ENCODE results near the gene GPC6.
A peak's percentile ranks its signal among the peaks of the same experiment; 100 is the strongest.

Gene GPC6

DNA sequence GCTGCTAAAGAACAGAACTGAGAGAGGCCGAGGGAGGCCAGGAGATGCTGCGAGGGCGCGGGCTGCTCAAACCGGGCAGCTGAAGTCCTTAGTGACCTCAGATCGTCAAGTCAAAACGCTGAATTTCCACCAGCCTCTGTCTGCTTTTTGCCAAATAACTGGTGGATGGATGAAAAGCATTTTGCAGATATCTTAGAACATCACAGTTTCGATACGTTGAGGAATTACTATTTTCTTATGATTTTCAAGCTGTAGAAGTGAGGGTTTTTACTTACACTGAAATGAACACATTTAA lies 2.0 kb downstream of the GPC6 start:
- Histone ChIP-seq H3K27ac (ENCODE audit: low read length) (no peak overlapping the region), H3K4me3 (ENCODE audit: low read length) (peak overlapping the region; percentile 62; the same call in 1 of the 2 replicates), H3K4me1 (ENCODE audit: control insufficient read depth, insufficient read depth, low read length) (peaks cover 4% of the 10 kb centered on the region; the same call in 1 of the 2 replicates), H3K36me3 (ENCODE audit: control insufficient read depth, insufficient read depth, low read length) (no peaks in the 10 kb centered on the region), H3K9me3 (ENCODE audit: control insufficient read depth, insufficient read depth, low read length) (no peaks in the 10 kb centered on the region), H3K27me3 (ENCODE audit: control insufficient read depth, insufficient read depth, low read length) (no peaks in the 10 kb centered on the region)
- no peak for DNase-seq (ENCODE audit: low read depth, low spot score)
- no CpG with 5 or more reads among the region's 9 CpGs for WGBS (ENCODE audit: insufficient coverage, insufficient read length)

DNA sequence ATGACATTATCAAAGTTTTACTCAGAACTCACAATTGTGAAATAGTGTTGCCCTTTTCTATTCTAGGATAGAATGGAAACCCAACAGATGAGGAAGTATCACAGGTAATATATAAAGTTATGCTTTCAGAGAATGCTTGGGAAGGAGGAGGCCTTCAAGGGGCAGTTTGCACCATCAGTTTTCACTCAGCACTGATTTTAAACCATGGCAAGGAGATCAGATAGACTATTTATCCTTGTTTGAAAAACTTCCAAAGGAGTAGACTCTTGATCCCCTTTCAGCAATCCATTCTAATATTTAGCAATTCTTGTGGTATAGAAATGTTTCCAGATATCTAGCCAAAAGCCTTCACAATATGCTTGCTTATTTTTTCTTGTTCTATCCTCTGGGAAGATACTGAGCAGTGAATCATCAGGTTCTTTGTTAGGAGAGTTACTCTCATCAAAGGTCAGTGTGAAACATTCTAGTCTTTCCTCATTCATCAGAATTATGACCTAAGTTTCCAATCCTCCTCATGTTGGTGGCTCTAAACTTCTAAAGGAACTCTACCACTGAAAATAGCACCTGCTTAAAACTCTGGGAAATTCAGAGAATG lies 3.8 kb downstream of the GPC6 start:
- DNase-seq (ENCODE audit: low read depth, low spot score): no peak
- Histone ChIP-seq H3K4me3 (ENCODE audit: low read length) (no peak overlapping the region), H3K27me3 (ENCODE audit: control insufficient read depth, insufficient read depth, low read length) (no peaks in the 10 kb centered on the region), H3K36me3 (ENCODE audit: control insufficient read depth, insufficient read depth, low read length) (no peaks in the 10 kb centered on the region), H3K9me3 (ENCODE audit: control insufficient read depth, insufficient read depth, low read length) (no peaks in the 10 kb centered on the region), H3K4me1 (ENCODE audit: control insufficient read depth, insufficient read depth, low read length) (peaks cover 4% of the 10 kb centered on the region; the same call in 1 of the 2 replicates), H3K27ac (ENCODE audit: low read length) (no peak overlapping the region)

- no CpG with 5 or more reads among the region's 3 CpGs for WGBS (ENCODE audit: insufficient coverage, insufficient read length)
- no peaks in the 10 kb centered on the region for H3K36me3 ChIP-seq (ENCODE audit: control insufficient read depth, insufficient read depth, low read length)
- no peaks in the 10 kb centered on the region for H3K9me3 ChIP-seq (ENCODE audit: control insufficient read depth, insufficient read depth, low read length)
- no peak overlapping the region for H3K4me3 ChIP-seq (ENCODE audit: low read length)
- DNase-seq (ENCODE audit: low read depth, low spot score): no peak
- H3K4me1 ChIP-seq (ENCODE audit: control insufficient read depth, insufficient read depth, low read length): peaks cover 3% of the 10 kb centered on the region; the same call in 1 of the 2 replicates
- H3K27ac ChIP-seq (ENCODE audit: low read length): no peak overlapping the region
- no peaks in the 10 kb centered on the region for H3K27me3 ChIP-seq (ENCODE audit: control insufficient read depth, insufficient read depth, low read length)
Observed at GRCh38 chr13:93231867-93232266, 5.3 kb downstream of the GPC6 start.

GRCh38 chr13:93233997-93234416 lies 7.4 kb downstream of the GPC6 start:
- Histone ChIP-seq H3K4me3 (ENCODE audit: low read length) (no peak overlapping the region), H3K4me1 (ENCODE audit: control insufficient read depth, insufficient read depth, low read length) (peaks cover 3% of the 10 kb centered on the region; the same call in 1 of the 2 replicates), H3K27me3 (ENCODE audit: control insufficient read depth, insufficient read depth, low read length) (no peaks in the 10 kb centered on the region), H3K36me3 (ENCODE audit: control insufficient read depth, insufficient read depth, low read length) (no peaks in the 10 kb centered on the region), H3K27ac (ENCODE audit: low read length) (no peak overlapping the region), H3K9me3 (ENCODE audit: control insufficient read depth, insufficient read depth, low read length) (no peaks in the 10 kb centered on the region)
- no peak for DNase-seq (ENCODE audit: low read depth, low spot score)
- WGBS (ENCODE audit: insufficient coverage, insufficient read length): no CpG with 5 or more reads among the region's 3 CpGs

DNA sequence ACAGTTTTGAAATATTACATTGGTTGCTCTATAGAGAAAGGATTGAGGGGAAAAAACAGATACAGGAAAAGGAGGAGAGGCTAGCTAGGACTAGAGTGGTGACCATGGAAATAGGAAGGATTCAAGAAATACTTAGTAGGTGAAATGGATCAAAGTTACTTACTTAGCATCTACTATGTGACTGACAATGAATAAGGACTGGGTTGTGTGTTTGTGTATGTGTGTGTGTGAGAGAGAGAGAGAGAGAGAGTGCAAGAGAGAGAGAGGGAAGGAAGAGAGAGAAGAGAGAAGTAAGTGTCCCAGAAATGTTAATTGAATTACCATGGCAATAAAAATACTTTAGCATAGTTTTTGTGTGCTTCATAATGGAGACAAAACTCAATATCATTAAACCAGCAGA lies 7.9 kb downstream of the GPC6 start:
- Histone ChIP-seq H3K36me3 (ENCODE audit: control insufficient read depth, insufficient read depth, low read length) (no peaks in the 10 kb centered on the region), H3K4me3 (ENCODE audit: low read length) (no peak overlapping the region), H3K27me3 (ENCODE audit: control insufficient read depth, insufficient read depth, low read length) (no peaks in the 10 kb centered on the region), H3K4me1 (ENCODE audit: control insufficient read depth, insufficient read depth, low read length) (peaks cover 3% of the 10 kb centered on the region; the same call in 1 of the 2 replicates), H3K9me3 (ENCODE audit: control insufficient read depth, insufficient read depth, low read length) (no peaks in the 10 kb centered on the region), H3K27ac (ENCODE audit: low read length) (no peak overlapping the region)
- DNase-seq (ENCODE audit: low read depth, low spot score): no peak

DNA sequence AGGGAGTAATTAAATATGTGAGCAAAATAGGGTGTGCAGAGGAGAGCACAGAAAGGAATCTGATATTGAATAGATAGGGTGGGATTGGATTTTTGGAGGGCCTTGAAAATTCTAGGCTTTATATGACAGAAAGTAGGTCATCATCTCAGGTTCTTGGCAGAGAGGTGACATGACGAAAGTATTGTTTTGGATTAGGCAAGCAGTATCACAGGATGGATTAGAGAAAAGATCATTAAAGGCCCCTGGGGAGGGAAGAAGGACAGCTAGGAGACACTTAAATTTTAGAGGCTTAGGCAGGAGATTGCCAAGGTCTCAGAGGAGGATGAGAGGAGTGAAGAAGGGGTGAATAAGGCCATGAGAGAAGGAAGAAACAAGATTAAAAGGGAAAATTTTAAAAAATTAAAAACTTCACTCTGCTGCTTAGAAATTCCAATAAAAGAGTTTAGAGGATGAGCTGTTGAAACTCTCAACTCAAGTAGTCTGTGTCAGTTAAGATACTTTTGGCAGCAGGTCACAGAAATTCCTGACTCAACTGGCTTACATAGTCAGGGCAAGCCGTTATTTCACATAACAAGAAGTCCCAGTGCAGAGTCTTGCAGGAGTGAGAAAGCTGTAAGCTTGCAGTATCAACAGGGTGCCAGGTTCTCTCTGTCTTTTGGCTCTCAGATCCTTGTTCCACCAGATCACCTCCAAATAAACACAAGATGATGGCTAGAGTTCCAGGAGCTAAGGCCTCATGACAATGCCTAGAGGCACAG lies 8.8 kb downstream of the GPC6 start:
- no peak overlapping the region for H3K27ac ChIP-seq (ENCODE audit: low read length)
- no CpG with 5 or more reads among the region's 2 CpGs for WGBS (ENCODE audit: insufficient coverage, insufficient read length)
- no peak overlapping the region for H3K4me3 ChIP-seq (ENCODE audit: low read length)
- DNase-seq (ENCODE audit: low read depth, low spot score): no peak
- no peaks in the 10 kb centered on the region for H3K36me3 ChIP-seq (ENCODE audit: control insufficient read depth, insufficient read depth, low read length)
- H3K4me1 ChIP-seq (ENCODE audit: control insufficient read depth, insufficient read depth, low read length): peaks cover 3% of the 10 kb centered on the region; the same call in 1 of the 2 replicates
- H3K27me3 ChIP-seq (ENCODE audit: control insufficient read depth, insufficient read depth, low read length): no peaks in the 10 kb centered on the region
- H3K9me3 ChIP-seq (ENCODE audit: control insufficient read depth, insufficient read depth, low read length): no peaks in the 10 kb centered on the region

DNA sequence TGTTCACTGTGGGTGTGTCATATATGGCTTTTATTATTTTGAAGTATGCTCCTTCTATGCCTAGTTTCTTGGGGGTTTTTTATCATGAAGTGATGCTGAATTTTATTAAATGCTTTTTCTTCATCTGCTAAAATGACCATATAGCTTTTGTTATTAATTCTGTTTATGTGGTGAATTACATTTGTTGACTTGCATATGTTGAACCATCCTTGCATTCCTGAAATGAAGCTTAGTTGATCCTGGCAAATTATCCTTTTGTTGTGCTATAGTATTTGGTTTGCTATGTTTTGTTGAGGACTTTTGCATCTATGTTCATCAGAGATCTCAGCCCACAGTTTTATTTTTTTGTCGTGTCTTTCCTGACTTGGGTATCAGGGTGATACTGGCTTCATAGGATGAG lies 12.1 kb downstream of the GPC6 start:
- WGBS (ENCODE audit: insufficient coverage, insufficient read length): no CpG with 5 or more reads among the region's 1 CpG

DNA sequence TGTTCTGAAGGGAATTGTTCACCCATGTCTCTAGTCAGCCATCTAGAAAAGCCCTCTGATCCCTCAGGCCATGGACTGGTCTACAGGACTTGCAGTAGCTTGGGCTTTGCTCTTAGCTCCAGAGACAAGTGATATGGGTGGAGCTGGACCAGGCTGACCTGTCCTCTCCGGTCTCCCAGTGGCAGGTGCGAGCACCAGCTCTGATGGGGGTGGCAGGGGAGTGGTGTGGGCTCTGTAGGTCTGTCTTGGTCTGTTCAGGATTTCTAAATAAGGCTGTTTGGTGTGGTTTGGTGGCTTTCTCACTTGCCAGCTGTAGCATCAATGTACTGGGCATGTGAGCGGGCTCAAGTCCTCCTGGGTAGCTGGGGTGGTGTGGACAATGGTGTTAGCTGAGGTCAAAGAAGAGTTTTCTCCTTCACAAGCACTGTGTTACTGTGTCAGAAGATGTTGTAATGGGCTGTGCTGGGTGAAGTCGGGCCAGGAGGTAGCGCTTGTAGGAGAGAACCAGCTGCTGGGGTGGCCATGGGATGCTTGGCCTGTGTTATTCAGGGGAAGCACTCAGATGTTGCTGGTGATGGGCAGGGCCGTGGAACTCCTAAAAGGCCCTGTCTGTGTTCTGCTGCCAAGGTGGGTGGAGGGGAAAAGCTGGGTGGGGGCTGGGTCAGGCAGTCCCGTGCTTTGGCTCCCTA lies 16.9 kb downstream of the GPC6 start:
- no peak overlapping the region for H3K27ac ChIP-seq (ENCODE audit: low read length)
- WGBS (ENCODE audit: insufficient coverage, insufficient read length): no CpG with 5 or more reads among the region's 7 CpGs
- H3K27me3 ChIP-seq (ENCODE audit: control insufficient read depth, insufficient read depth, low read length): no peaks in the 10 kb centered on the region
- H3K9me3 ChIP-seq (ENCODE audit: control insufficient read depth, insufficient read depth, low read length): no peaks in the 10 kb centered on the region
- H3K4me3 ChIP-seq (ENCODE audit: low read length): no peak overlapping the region
- DNase-seq (ENCODE audit: low read depth, low spot score): no peak
- H3K36me3 ChIP-seq (ENCODE audit: control insufficient read depth, insufficient read depth, low read length): no peaks in the 10 kb centered on the region
- H3K4me1 ChIP-seq (ENCODE audit: control insufficient read depth, insufficient read depth, low read length): peaks cover 7% of the 10 kb centered on the region

More for the DNA sequence above, 12.1 kb downstream of the GPC6 start:
- Histone ChIP-seq H3K9me3 (ENCODE audit: control insufficient read depth, insufficient read depth, low read length) (no peaks in the 10 kb centered on the region), H3K27me3 (ENCODE audit: control insufficient read depth, insufficient read depth, low read length) (no peaks in the 10 kb centered on the region), H3K27ac (ENCODE audit: low read length) (no peak overlapping the region), H3K4me1 (ENCODE audit: control insufficient read depth, insufficient read depth, low read length) (peaks cover 5% of the 10 kb centered on the region), H3K36me3 (ENCODE audit: control insufficient read depth, insufficient read depth, low read length) (no peaks in the 10 kb centered on the region), H3K4me3 (ENCODE audit: low read length) (no peak overlapping the region)
- no peak for DNase-seq (ENCODE audit: low read depth, low spot score)

GRCh38 chr13:93244141-93244917 lies 17.7 kb downstream of the GPC6 start:
- DNase-seq (ENCODE audit: low read depth, low spot score): no peak
- Histone ChIP-seq H3K9me3 (ENCODE audit: control insufficient read depth, insufficient read depth, low read length) (no peaks in the 10 kb centered on the region), H3K27ac (ENCODE audit: low read length) (no peak overlapping the region), H3K27me3 (ENCODE audit: control insufficient read depth, insufficient read depth, low read length) (no peaks in the 10 kb centered on the region), H3K36me3 (ENCODE audit: control insufficient read depth, insufficient read depth, low read length) (no peaks in the 10 kb centered on the region), H3K4me1 (ENCODE audit: control insufficient read depth, insufficient read depth, low read length) (peaks cover 9% of the 10 kb centered on the region), H3K4me3 (ENCODE audit: low read length) (no peak overlapping the region)
- no CpG with 5 or more reads among the region's 17 CpGs for WGBS (ENCODE audit: insufficient coverage, insufficient read length)

- WGBS (ENCODE audit: insufficient coverage, insufficient read length): no CpG with 5 or more reads among the region's 1 CpG
- no peaks in the 10 kb centered on the region for H3K36me3 ChIP-seq (ENCODE audit: control insufficient read depth, insufficient read depth, low read length)
- no peak overlapping the region for H3K4me3 ChIP-seq (ENCODE audit: low read length)
- peaks cover 10% of the 10 kb centered on the region for H3K4me1 ChIP-seq (ENCODE audit: control insufficient read depth, insufficient read depth, low read length)
- no peak for DNase-seq (ENCODE audit: low read depth, low spot score)
- no peak overlapping the region for H3K27ac ChIP-seq (ENCODE audit: low read length)
- no peaks in the 10 kb centered on the region for H3K27me3 ChIP-seq (ENCODE audit: control insufficient read depth, insufficient read depth, low read length)
- no peaks in the 10 kb centered on the region for H3K9me3 ChIP-seq (ENCODE audit: control insufficient read depth, insufficient read depth, low read length)
Observed at GRCh38 chr13:93244918-93245280, 18.3 kb downstream of the GPC6 start.

Measured in iPS DF 6.9 (cell line).